GM19351 (cell line): ENCODE measurements around the gene DYSF.
"Not testable (repeated sequence)": the region's sequence is repeated elsewhere in the genome, so short reads cannot be mapped to it uniquely, and the experiment has no call there.

Experiments
- ATAC-seq: cut with Tn5 transposase; IDR thresholded peaks from one replicate; pipeline ENCODE4 v1.9.1; 2021; ENCODE audit warnings: mild to moderate bottlenecking, moderate library complexity; ENCODE audit not compliant: unreplicated experiment

Gene DYSF

DNA sequence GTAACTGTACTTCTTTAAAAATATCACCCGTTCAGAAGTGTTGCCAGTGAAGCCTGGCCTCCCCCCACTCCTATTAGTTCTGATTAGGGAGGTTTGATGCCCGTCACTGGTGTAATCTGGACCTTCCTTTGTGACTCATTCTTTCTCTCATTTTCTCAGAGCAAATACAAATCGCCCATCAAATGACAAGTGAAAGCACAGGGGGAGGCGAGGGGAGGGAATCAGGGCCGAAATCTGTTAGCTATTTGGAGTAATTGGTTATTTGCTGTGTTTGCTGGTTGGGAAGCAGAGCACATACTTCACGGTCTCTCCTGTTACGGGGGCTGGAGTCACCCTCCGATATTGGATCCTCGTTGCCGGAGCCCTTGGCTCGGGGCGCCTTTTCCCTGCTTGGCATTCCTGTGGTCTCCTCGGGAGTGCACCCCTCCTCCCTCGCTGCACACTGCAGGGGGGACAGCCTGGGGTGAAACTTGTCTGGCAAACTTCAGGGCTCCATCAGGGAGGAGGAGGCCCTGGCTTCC is 178.1 kb downstream of the DYSF start:
- ATAC-seq, result no peak

DNA sequence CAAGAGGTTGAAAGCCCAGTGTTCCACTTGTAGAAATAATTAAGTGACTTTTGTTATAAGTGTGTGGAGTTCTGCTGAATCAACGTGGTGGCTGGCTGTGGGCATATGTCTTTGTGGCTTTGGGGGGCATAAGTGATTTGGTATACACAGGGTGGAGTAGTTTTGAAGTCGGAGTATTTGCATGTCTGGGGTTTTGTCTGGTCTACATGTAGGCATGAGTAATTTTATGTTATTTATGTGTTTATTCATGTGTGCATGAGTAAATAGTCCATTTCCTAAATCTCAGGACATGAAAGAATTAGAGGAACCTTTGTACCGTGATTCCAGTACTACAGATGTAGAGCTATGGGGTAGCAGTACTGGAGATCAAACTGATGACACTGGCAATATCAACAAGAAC is 179.7 kb downstream of the DYSF start:
- no peak for ATAC-seq

DNA sequence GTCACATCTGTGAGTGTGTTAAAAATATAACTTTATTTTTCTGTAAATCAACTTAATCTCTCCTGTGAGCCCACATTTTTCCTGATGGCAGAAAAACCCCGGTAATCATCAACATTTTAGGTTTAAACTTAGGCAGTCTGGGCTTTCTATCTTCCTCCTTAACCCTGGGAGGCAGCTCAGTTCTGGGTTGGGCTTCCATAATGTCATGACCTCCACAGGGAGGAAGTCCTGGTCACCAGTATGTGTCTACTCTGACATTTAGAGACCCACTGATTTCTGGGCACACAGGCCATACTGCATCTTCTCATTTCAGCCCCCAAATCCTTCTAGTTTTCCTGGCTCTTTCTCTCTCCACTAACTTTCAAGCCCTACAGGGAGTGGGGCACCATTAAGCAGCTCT is 181.2 kb downstream of the DYSF start:
- ATAC-seq, result no peak

DNA sequence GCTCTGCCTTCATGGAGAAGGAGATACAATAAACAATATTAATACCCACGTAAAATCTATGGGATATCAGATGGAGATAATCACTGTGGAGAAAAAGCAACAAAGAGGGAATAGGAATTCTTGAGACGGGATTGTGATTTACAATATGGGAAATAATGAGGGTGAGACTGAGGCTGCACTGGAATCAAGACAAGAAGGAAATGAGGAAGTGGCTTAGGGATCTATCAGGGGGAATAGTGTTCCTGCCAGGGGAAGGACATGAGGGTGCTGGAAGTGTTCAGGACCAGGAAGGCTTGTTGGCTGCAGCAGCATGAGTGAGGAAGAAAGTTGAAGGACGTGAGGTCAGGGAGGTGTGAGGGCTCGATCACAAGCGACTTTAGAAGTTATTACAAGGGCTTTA is 182.4 kb downstream of the DYSF start:
- no peak for ATAC-seq

DNA sequence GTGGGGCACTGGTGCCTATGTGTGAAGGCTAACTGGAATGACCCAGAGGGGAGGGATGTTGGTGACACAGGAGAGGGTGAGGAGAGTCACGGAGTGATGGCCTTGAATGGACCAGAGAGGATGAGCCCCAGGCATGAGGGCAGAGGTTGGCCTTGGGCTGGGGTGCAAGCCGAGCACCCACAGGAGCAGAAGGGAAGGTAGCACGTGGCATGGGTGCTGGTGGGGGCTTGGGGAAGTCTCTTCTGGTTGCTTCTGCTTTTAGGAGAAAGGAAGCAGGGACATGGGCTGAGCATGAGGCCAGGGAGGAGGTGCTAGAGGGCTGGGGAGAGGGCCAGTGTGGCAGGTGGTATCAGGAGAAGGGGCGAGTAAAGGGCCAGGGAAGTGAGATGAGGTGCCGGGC is 183.8 kb downstream of the DYSF start:
- ATAC-seq, result no peak

DNA sequence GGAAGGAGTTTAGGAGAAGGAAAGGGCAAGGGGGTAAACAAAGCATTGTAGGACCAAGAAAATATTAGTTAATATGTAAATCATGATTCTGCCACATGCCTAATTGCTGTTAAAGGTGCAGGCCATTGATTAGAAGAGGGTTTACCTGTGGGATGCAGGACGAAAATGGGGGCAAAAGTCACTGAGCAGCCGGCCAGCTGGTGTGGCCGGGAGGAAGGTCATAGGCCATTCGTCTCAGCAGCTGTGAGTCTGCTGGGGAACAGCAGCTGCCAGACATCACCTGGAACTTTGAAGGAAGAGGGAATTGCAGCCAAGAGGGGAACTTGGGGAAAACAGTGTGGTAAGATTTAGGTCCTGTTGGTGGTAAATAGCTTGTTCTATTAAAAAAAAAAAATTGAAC is 184.4 kb downstream of the DYSF start:
- ATAC-seq, result no peak

DNA sequence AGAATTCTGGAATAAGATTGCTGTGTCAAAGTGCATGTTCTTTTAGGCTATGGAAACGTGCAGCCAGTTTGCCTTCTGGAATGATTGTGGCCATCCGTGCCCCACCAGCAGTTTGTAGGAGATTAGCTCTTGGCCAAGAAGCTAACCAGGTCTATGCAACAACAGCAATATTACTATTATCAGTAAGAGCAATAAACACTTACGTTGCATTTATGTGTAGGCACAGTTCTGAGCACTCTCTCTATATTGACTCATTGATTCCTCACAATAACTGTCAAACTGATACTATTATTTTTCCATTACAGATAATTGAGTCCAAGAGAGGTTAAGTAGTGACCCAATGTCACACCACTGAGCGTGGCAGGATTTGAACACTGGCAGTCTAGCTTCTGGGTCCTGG is 186.4 kb downstream of the DYSF start:
- no peak for ATAC-seq

DNA sequence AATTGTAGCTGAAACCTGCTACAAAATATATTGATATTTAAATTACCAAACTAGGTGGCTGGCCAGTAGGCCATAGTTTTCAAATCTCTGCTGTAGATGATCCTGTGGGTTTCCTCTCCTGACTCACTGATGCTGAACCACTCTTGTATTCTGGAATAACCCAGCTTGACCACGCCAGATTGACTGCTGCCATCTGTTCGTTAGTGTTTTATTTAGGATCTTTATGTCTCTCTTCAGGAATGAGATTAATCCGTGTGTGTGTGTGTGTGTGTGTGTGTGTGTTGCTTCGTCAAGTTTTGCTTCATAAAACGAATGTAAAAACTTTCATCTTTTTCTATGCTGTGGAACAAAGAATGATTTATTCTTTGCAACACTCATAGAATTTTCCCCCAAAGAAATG is 187.1 kb downstream of the DYSF start:
- no peak for ATAC-seq

DNA sequence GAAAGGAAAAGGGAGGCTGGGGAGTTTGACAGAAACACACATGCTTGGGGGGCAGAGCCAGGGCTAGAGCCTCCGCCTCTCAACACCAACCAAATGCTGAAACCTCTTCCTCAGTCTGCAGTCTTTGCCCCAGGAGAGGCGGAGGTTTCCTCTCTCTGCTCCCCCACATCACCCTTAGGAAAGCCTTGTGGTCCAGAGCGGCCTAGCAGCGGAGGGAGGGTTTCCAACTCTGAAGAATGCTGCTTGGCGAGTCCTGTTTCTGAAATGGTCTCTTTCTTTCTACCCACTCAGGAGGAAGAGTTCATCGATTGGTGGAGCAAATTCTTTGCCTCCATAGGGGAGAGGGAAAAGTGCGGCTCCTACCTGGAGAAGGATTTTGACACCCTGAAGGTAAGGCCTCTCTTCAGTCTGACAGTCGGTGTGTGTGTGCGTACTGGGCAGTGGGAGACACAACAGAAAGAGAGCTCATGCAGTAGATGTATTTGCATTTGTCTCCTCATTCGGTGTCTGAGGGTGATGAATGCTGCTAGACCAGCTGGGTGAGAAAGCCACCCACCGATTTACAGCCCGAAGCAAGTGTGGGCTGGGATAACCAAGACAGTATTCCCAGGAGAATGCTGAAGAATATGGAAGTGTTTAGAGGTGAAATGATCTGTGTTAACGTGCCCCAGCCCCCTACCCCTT is 190.5 kb downstream of the DYSF start:
- no peak for ATAC-seq

DNA sequence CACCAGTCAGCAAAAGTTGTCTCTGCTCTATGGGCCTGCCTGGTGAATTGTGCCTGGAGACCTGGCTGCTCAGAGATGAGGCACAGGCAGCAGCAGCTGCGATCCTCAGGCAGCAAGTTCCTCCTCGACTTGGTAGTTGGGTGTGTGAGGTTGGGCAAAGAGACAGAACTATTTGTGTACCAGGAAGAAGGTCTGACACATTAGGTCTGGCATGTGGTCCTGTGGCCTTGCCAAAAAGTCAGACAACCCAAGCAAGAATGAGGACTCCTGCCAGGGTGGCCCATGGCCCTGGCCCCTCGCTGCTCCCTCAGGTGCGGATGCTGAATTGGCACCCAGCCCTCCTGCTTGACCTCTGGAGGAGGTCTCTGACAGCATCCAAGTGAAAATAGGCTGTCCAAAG is 192.7 kb downstream of the DYSF start:
- ATAC-seq, result no peak

DNA sequence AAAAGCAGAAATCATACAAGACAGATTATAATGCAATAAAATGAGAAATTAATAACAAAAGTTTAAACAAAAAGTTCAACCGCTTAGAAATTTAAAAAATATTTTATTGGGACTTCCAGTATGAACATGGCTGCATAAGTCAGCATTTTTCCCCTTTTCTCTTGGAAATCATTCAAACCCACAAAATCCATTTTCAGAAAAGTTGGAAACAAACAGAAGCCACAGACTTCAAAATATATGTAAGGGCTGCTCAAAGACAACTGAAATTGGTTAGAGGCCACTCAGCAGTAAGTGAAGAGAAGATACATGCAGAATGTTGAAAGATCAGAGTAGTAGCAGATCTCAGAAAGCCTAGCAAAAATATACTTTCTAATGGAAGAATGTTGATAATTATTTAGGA is 194.0 kb downstream of the DYSF start:
- no peak for ATAC-seq

DNA sequence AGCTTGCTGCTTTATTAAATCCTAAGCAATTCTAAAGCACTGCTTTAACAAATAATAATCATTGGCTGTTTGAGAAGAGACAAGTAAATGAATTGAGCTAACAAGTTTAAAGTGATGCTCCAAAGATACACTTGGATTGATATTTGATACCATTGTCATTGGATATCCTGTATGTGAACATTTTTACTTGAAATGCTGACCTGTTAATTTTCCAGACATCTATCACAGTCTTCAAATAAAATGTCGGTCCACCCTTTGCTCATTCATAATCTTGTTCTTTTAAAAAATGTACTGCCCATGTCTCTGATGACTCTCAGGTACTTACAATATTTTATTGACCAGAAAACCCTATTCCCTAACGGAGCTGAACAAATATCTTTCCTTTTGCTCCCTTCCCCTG is 202.1 kb downstream of the DYSF start:
- no peak for ATAC-seq

DNA sequence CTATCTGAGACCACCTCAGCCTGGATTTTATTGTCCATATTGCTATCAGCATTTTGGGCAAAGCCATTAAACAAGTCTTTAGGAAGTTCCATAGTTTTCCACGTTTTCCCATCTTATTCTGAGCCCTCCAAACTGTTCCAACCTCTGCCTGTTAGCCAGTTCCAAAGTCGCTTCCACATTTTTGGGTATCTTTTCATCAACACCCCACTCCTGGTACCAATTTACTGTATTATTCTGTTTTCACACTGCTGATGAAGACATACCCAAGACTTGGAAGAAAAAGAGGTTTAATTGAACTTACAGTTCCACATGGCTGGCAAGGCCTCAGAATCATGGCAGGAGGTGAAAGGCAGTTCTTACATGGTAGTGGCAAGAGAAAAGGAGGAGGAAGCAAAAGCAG is 204.9 kb downstream of the DYSF start:
- not testable (repeated sequence) for ATAC-seq

DNA sequence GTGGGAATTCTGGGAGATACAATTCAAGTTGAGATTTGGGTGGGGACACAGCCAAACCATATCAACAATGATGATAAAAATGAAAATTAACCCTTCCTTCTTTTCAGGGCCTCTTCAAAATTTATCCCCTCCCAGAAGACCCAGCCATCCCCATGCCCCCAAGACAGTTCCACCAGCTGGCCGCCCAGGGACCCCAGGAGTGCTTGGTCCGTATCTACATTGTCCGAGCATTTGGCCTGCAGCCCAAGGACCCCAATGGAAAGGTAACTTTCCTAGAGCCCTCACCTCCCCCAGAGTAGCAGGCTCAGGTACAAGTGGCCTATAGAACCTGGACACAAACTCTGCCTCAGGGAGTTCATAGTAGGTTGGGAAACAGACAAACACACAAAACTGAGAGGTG is 205.4 kb downstream of the DYSF start:
- ATAC-seq, result no peak

DNA sequence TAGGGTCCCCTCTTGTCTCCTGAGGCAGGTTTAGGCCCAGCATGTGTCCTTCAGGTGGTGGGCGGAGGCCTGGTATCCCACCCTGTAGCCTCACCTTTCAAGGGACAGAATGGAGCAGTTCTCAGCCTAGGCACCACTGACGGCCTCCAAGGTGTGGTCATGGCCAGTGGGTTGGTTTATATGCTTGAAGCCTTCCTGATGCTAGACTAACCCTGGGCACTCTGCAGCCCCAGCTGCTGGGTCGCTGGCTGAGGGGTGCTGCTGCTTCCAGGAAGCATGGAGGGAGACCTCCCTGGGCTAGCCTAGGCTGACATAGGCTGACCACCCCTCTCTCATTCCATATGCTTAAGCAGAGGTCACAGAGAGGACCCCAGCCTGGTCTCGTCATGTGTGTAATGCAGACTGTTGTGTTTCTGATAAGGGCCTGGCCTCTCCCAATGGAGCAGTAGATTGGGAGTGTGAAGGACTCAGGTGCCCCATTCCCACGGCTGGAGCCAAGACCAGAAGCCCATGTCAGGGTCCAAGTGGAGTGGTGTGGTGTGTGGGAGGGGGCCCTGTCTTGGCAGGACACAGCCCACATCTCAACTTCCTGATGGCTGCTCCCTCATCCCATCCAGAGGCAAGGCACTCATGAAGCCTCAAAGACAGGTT is 206.6 kb downstream of the DYSF start:
- no peak for ATAC-seq

DNA sequence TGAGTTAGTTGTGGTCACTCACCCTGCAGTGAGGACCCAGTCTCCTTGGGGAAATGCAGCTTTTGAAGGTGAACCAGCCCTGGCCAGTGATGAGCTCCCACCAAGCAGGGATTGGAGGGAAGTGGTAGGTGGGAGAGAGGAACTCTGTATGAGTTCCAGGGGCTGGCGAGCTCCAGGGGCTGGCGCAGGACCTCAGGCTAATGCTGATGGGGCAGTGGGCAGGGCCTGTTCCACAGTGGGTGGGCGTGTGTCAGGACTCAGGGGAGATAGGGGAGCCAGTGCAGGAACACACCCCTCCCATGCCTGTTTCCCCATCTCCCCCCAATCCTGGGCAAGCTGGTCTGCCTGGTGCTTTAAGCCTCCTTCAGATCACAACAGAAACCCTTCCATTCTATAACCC is 208.4 kb downstream of the DYSF start:
- ATAC-seq, result no peak

DNA sequence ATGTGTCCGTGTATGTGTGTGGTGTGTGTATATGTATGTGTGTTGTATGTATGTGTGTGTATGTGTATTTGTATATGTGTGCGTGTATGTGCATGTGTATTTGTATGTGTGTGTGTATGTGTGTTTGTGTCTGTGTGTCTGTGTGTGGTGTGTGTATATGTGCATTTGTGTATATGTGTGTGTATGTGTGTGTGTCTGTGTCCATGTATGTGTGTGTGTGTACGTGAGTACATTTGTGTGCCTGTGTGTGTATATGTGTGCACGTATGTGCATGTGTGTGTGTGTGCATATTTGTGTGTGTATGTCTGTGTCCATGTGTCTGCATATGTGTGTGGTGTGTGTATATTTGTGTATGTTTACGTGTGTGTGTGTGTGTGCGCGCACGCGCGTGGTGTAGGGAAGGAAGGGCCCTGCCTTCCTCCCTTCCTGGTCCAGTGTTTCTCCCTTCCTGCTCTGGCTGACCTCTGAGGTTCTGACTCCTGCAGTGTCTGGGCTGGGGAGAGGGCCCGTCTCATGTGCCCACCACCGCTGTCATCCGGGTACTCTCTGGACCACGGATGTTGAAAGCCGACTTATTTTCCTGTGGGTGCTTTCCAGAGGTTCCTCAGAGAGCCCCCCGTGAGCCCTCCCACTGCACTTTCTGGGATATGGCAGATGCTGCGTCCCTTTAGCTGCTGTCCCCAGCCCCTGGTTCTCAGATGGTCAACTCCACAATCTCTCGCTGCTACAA is 209.5 kb downstream of the DYSF start:
- no peak for ATAC-seq

DNA sequence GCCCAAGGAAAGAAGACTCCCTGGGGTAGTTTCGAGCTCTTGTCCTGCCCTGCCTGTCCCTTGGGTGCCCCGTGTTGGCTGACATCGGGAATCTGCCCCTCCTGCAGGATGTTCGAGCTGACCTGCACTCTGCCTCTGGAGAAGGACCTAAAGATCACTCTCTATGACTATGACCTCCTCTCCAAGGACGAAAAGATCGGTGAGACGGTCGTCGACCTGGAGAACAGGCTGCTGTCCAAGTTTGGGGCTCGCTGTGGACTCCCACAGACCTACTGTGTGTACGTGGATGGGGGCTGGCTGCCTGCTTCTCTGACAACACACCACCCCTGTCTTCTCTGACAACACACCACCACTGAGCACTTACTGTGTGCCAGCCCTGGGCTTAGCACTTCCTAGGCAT is 210.8 kb downstream of the DYSF start:
- no peak for ATAC-seq

DNA sequence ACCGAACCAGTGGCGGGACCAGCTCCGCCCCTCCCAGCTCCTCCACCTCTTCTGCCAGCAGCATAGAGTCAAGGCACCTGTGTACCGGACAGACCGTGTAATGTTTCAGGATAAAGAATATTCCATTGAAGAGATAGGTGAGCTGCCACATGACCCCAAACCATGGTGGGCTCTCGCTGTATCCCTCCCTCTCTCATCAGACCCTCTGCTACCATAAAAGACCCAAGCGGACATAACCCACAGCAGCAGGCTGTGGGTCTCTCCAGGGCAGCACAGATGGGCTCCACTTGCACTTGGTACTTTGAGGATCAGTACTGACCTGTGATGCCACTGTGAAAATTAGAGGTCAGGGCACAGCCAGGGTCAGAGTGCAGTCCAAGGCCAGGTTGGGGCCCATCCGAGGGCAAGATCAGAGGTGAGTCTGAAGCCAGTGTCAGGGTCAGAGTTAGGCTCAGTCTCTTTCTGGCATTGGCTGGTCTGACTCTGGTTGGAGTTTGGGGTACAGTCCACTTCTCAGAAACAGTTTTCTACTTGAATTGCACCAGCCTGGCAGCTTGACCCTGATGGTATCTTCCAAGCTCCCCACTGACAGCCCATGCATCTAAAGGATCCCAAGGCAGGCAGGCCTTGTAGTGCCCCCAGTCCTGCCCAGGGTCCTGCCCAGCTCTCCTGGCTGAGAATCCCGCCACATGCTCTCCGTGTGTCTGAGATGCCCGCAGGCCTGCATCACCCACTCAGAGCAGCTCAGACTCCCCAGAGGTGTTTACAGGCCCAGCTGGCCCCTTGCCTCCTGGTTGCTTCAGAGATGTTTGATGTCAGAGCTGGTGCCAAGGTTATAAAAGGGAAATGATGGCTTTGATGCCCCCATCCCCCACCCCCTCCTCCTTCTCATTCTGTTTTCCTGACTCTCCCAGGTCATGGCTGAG is 212.1 kb downstream of the DYSF start:
- no peak for ATAC-seq

DNA sequence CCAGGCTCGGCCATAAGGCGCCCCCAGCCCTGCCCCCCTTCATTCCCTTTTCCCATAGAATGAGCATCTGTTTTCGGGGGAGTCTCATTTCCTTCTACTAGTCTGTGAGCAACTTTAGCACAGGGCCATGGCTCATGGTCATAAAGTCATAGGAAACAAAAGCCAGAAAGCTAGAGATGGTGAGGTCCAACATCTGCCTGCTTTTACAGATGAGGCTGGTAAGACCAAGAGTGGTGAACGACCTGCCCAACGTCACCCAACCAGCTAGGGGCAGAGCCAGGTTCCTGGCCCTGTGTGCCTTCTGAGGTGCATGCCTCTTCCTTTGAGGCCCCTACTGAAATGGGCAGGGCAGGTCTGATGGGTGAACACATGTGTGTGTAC is 212.7 kb downstream of the DYSF start:
- ATAC-seq, result no peak
